Fibroblast of the conjunctiva (primary cell): ENCODE measurements around the gene UBR7.

Experiments
- DNase-seq: peaks from one replicate; pipeline ENCODE4 v3.0.0-alpha.2; 2010; ENCODE audit warnings: low read depth

UBR7 gene

GRCh38 chr14:93249128-93249831, 42.2 kb downstream of the UBR7 start:
- no peak for DNase-seq

- DNase-seq: no peak
Observed at GRCh38 chr14:93262446-93262845, 55.4 kb downstream of the UBR7 start.

GRCh38 chr14:93263416-93263815, 56.4 kb downstream of the UBR7 start:
- no peak for DNase-seq

GRCh38 chr14:93266127-93266526, 59.1 kb downstream of the UBR7 start:
- DNase-seq: no peak

GRCh38 chr14:93267149-93267711, 60.2 kb downstream of the UBR7 start:
- no peak for DNase-seq

GRCh38 chr14:93268406-93268805, 61.4 kb downstream of the UBR7 start:
- no peak for DNase-seq

GRCh38 chr14:93269341-93270068, 62.4 kb downstream of the UBR7 start:
- peak; percentile 17 for DNase-seq

GRCh38 chr14:93271111-93271510, 64.1 kb downstream of the UBR7 start:
- no peak for DNase-seq

GRCh38 chr14:93274055-93274806, 67.2 kb downstream of the UBR7 start:
- DNase-seq: no peak

GRCh38 chr14:93276031-93276716, 69.1 kb downstream of the UBR7 start:
- no peak for DNase-seq
